GM19467 (cell line): ENCODE data around the gene SOX13.

Experiments
- ATAC-seq: cut with Tn5 transposase; IDR thresholded peaks from one replicate; pipeline ENCODE4 v1.9.1; 2021; ENCODE audit warnings: mild to moderate bottlenecking, moderate library complexity; ENCODE audit not compliant: unreplicated experiment

Gene SOX13

GRCh38 chr1:204149635-204150565 lies 77.0 kb downstream of the SOX13 start:
- ATAC-seq = no peak

- no peak for ATAC-seq
Measured at GRCh38 chr1:204150702-204151551, 78.0 kb downstream of the SOX13 start.

- ATAC-seq = no peak
Measured at GRCh38 chr1:204151552-204152309, 78.8 kb downstream of the SOX13 start, which contains the start of gene ETNK2. TSS of gene ETNK2 (minus strand) at chr1:204152044. CDS start at chr1:204151852, 192 bp downstream.

GRCh38 chr1:204152310-204153044 lies 79.6 kb downstream of the SOX13 start:
- no peak for ATAC-seq

- no peak for ATAC-seq
Measured at GRCh38 chr1:204153667-204154066, 80.8 kb downstream of the SOX13 start.

GRCh38 chr1:204154568-204155255 lies 81.8 kb downstream of the SOX13 start:
- ATAC-seq = no peak

- ATAC-seq = no peak
Measured at GRCh38 chr1:204155881-204156280, 83.0 kb downstream of the SOX13 start.

GRCh38 chr1:204157962-204158361 lies 85.0 kb downstream of the SOX13 start:
- no peak for ATAC-seq

- ATAC-seq = no peak
Measured at GRCh38 chr1:204161609-204162493, 88.9 kb downstream of the SOX13 start.

GRCh38 chr1:204162494-204163074 lies 89.7 kb downstream of the SOX13 start:
- peak; percentile 58 for ATAC-seq

- no peak for ATAC-seq
Measured at GRCh38 chr1:204166219-204166618, 93.3 kb downstream of the SOX13 start, which contains the start of gene REN. TSS of gene REN (minus strand) at chr1:204166337. CDS start at chr1:204166293, 44 bp downstream.

GRCh38 chr1:204167730-204168129 lies 94.8 kb downstream of the SOX13 start:
- ATAC-seq = no peak

GRCh38 chr1:204169858-204170257 lies 96.9 kb downstream of the SOX13 start:
- ATAC-seq = no peak

- no peak for ATAC-seq
Measured at GRCh38 chr1:204170494-204171155, 97.7 kb downstream of the SOX13 start.

- ATAC-seq = no peak
Measured at GRCh38 chr1:204171751-204172178, 98.8 kb downstream of the SOX13 start.

GRCh38 chr1:204172404-204173029 lies 99.6 kb downstream of the SOX13 start:
- ATAC-seq = no peak

GRCh38 chr1:204174958-204175357 lies 102.0 kb downstream of the SOX13 start:
- ATAC-seq = no peak
